ENCODE measurements around the gene NUTM1. TPM values are rescaled to one million over a fixed set of nuclear protein-coding genes. Genes with fewer than 3 reads are reported as not detected.

Gene NUTM1
- total and polyA plus RNA-seq, 2 of the 13 experiments (the other 11 are each of a cell fraction or from before 2014, with no cell fraction given) = not detected

GRCh38 chr15:34366271-34367065 is 23.4 kb downstream of the NUTM1 start (continued):
- no peak for TF ChIP-seq NR2F1 (CRISPR knock-in tag; IDR thresholded peaks at IDR 0.05)
- no peak for TF ChIP-seq CC2D1A (CRISPR knock-in tag; IDR thresholded peaks at IDR 0.05)
- TF ChIP-seq CCAR2 (optimal IDR thresholded peaks at IDR 0.05; ENCODE audit: low read depth, low read length) = no peak
- TF ChIP-seq ARNT (IDR thresholded peaks at IDR 0.05) = no peak
- TF ChIP-seq ISL2 (CRISPR knock-in tag; IDR thresholded peaks at IDR 0.05) = no peak
- no peak for TF ChIP-seq MBD4 (IDR thresholded peaks at IDR 0.05; ENCODE audit: borderline replicate concordance, low read length)
- no peak for TF ChIP-seq CEBPB (IDR thresholded peaks at IDR 0.05; ENCODE audit: borderline replicate concordance, low read depth, low read length)
- no peak for TF ChIP-seq ZNF552 (CRISPR knock-in tag; IDR thresholded peaks at IDR 0.05; ENCODE audit: borderline replicate concordance)
- TF ChIP-seq TARDBP (CRISPR knock-in tag; IDR thresholded peaks at IDR 0.05) = no peak; the same call in 1 of the 2 replicates
- no peak for TF ChIP-seq CAMTA2 (CRISPR knock-in tag; IDR thresholded peaks at IDR 0.05; ENCODE audit: borderline replicate concordance)
- peak; percentile 71; the same call in 1 of the 2 replicates for TF ChIP-seq MAZ (IDR thresholded peaks at IDR 0.05; ENCODE audit: borderline replicate concordance, low read depth, low read length)
- TF ChIP-seq MAZ (CRISPR knock-in tag; IDR thresholded peaks at IDR 0.05; ENCODE audit: low read depth) = no peak
- no peak for TF ChIP-seq RCOR2 (CRISPR knock-in tag; IDR thresholded peaks at IDR 0.05)
- no peak for TF ChIP-seq HES4 (CRISPR knock-in tag; IDR thresholded peaks at IDR 0.05; ENCODE audit: borderline replicate concordance)
- no peak for TF ChIP-seq EHMT2 (IDR thresholded peaks at IDR 0.05; ENCODE audit: borderline replicate concordance, low read depth, low read length)
- TF ChIP-seq TGIF2 (CRISPR knock-in tag; IDR thresholded peaks at IDR 0.05) = no peak
- TF ChIP-seq SP4 (CRISPR knock-in tag; IDR thresholded peaks at IDR 0.05) = no peak
- peak; percentile 82 for TF ChIP-seq GABPB1 (CRISPR knock-in tag; IDR thresholded peaks at IDR 0.05)
- no peak for TF ChIP-seq NFAT5 (CRISPR knock-in tag; IDR thresholded peaks at IDR 0.05)
- TF ChIP-seq ZNF746 (CRISPR knock-in tag; IDR thresholded peaks at IDR 0.05) = peak; percentile 59; the same call in 1 of the 2 replicates
- no peak for TF ChIP-seq ZNF33A (CRISPR knock-in tag; IDR thresholded peaks at IDR 0.05; ENCODE audit: borderline replicate concordance)
- no peak for TF ChIP-seq IKZF1 (IDR thresholded peaks at IDR 0.05)
- no peak for TF ChIP-seq ARID2 (CRISPR knock-in tag; IDR thresholded peaks at IDR 0.05; ENCODE audit: borderline replicate concordance)
- peak; percentile 18; the same call in 1 of the 2 replicates for TF ChIP-seq CTCF (CRISPR knock-in tag; IDR thresholded peaks at IDR 0.05)
- TF ChIP-seq KLF13 (CRISPR knock-in tag; IDR thresholded peaks at IDR 0.05) = no peak
